ENCODE data around the gene RPL36A. TPM values are rescaled to one million over a fixed set of nuclear protein-coding genes. Genes with fewer than 3 reads are reported as not detected.

RPL36A gene
- polyA plus RNA-seq, 1 of the 3 experiments (the other 2 are of a cell fraction), result 3,417 TPM

- Histone ChIP-seq H2AFZ (ENCODE audit: low read depth) (no peak overlapping the region), H3K9me2 (no peaks in the 10 kb centered on the region), H3K4me2 (no peak overlapping the region), H3K36me3 (replicated peaks in 1 of 2; ENCODE audit: control insufficient read depth in 1 of 2, insufficient read depth in 2 of 2, low read length in 1 of 2) (peaks cover 19 to 25% of the 10 kb centered on the region in 2 experiments), H4K20me1 (ENCODE audit: insufficient read depth) (peaks cover 5% of the 10 kb centered on the region), H3K4me1 (ENCODE audit: control insufficient read depth in 1 of 2, insufficient read depth in 2 of 2, low read depth in 1 of 2, low read length in 1 of 2) (no peaks in the 10 kb centered on the region), H3F3A (replicated peaks; ENCODE audit: insufficient read depth) (peaks cover 25% of the 10 kb centered on the region), H3K9ac (no peak overlapping the region), H3K4me3 (ENCODE audit: low read depth in 2 of 2, low read length in 1 of 2) (no peak overlapping the region), H3K27me3 (ENCODE audit: insufficient read depth) (no peaks in the 10 kb centered on the region), H3K79me2 (ENCODE audit: insufficient read depth) (0 out of 2 replicates have a peak, but pooled peaks cover 4% of the 10 kb centered on the region), H3K9me3 (no peaks in the 10 kb centered on the region), H3K27ac (ENCODE audit: low read depth in 2 of 2, low read length in 1 of 2) (no peak overlapping the region)
- WGBS (ENCODE audit: low lambda C conversion rate), result 94% methylated on average over 4 of the region's 4 CpGs
- no peak for DNase-seq
- ChIA-PET CTCF (interaction anchor here (1.1 to 4.1 kb wide), 3 partner anchors 8 to 728 kb away, joined by 3 to 17 read pairs (median 6); partner anchors contain the start of gene RPL36A), POLR2A (interaction anchor here (1.4 kb wide), 1 partner anchor 9 kb away, joined by 4 read pairs; the partner anchor contains the start of gene GLA)
- TF ChIP-seq FOXJ3 (CRISPR knock-in tag; IDR thresholded peaks at IDR 0.05) (no peak), NRF1 (IDR thresholded peaks at IDR 0.05; ENCODE audit: low read depth, low read length) (no peak), PBX3 (IDR thresholded peaks at IDR 0.05) (no peak), USF1 (IDR thresholded peaks at IDR 0.05; ENCODE audit: borderline replicate concordance, low read depth) (no peak), JUND (IDR thresholded peaks at IDR 0.05) (no peak), GABPA (IDR thresholded peaks at IDR 0.05; ENCODE audit: low read depth) (no peak), YY1 (IDR thresholded peaks at IDR 0.05; ENCODE audit: low read depth) (no peak), EP300 (IDR thresholded peaks at IDR 0.05; ENCODE audit: borderline replicate concordance in 1 of 2, low read depth in 1 of 2, low read length in 1 of 2) (no peak), RXRA (IDR thresholded peaks at IDR 0.05; ENCODE audit: borderline replicate concordance, low read depth) (no peak), RAD21 (IDR thresholded peaks at IDR 0.05; ENCODE audit: low read length) (no peak), FOSL2 (IDR thresholded peaks at IDR 0.05; ENCODE audit: borderline replicate concordance, low read depth) (no peak), NFIC (IDR thresholded peaks at IDR 0.05; ENCODE audit: borderline replicate concordance) (no peak), RFX5 (IDR thresholded peaks at IDR 0.05; ENCODE audit: low read length) (no peak), ZBTB33 (IDR thresholded peaks at IDR 0.05; ENCODE audit: borderline replicate concordance, low read depth) (no peak), IRF3 (IDR thresholded peaks at IDR 0.05; ENCODE audit: low read depth, low read length) (no peak), SMC3 (IDR thresholded peaks at IDR 0.05; ENCODE audit: low read depth, low read length) (no peak), SIN3A (IDR thresholded peaks at IDR 0.05; ENCODE audit: borderline replicate concordance, low read depth, low read length) (no peak), REST (IDR thresholded peaks at IDR 0.05; ENCODE audit: low read depth, low read length) (no peak), TAF1 (IDR thresholded peaks at IDR 0.05; ENCODE audit: borderline replicate concordance, low read depth, low read length) (no peak), ELF1 (IDR thresholded peaks at IDR 0.05) (no peak)
Observed at GRCh38 chrX:101398694-101399093, 7.9 kb downstream of the RPL36A start.

Measured in SK-N-SH (cell line).